Retina (tissue), 1 donor: ENCODE data around the gene RASA2.
"Not testable (repeated sequence)": the region's sequence is repeated elsewhere in the genome, so short reads cannot be mapped to it uniquely, and the experiment has no call there.

Experiments
- DNase-seq: peaks from one replicate; pipeline ENCODE4 v3.0.0-alpha.2; 2016

RASA2 gene

GRCh38 chr3:141498598-141499223 is 11.9 kb downstream of the RASA2 start:
- no peak for DNase-seq

GRCh38 chr3:141499284-141499683 is 12.5 kb downstream of the RASA2 start:
- DNase-seq, result no peak

- no peak for DNase-seq
Measured at GRCh38 chr3:141499965-141500364, 13.1 kb downstream of the RASA2 start.

- DNase-seq, result no peak
Measured at GRCh38 chr3:141500397-141500796, 13.6 kb downstream of the RASA2 start.

- no peak for DNase-seq
Measured at GRCh38 chr3:141505166-141505565, 18.3 kb downstream of the RASA2 start.

- DNase-seq, result no peak
Measured at GRCh38 chr3:141506071-141506470, 19.2 kb downstream of the RASA2 start.

GRCh38 chr3:141507392-141508066 is 20.7 kb downstream of the RASA2 start:
- DNase-seq, result no peak

GRCh38 chr3:141508067-141508436 is 21.2 kb downstream of the RASA2 start:
- no peak for DNase-seq

GRCh38 chr3:141511361-141511760 is 24.5 kb downstream of the RASA2 start:
- DNase-seq, result no peak

- no peak for DNase-seq
Measured at GRCh38 chr3:141514382-141514781, 27.6 kb downstream of the RASA2 start.

GRCh38 chr3:141519587-141519986 is 32.8 kb downstream of the RASA2 start:
- DNase-seq, result no peak

GRCh38 chr3:141521781-141522180 is 35.0 kb downstream of the RASA2 start:
- no peak for DNase-seq

GRCh38 chr3:141523615-141524375 is 37.0 kb downstream of the RASA2 start:
- DNase-seq, result no peak

- no peak for DNase-seq
Measured at GRCh38 chr3:141524988-141525387, 38.2 kb downstream of the RASA2 start.

GRCh38 chr3:141525814-141526213 is 39.0 kb downstream of the RASA2 start:
- no peak for DNase-seq

- DNase-seq, result no peak
Measured at GRCh38 chr3:141526709-141527108, 39.9 kb downstream of the RASA2 start.

- DNase-seq, result no peak
Measured at GRCh38 chr3:141528800-141529199, 42.0 kb downstream of the RASA2 start.

GRCh38 chr3:141529256-141529655 is 42.4 kb downstream of the RASA2 start:
- no peak for DNase-seq

- DNase-seq, result no peak
Measured at GRCh38 chr3:141529717-141530414, 43.0 kb downstream of the RASA2 start.

- no peak for DNase-seq
Measured at GRCh38 chr3:141530415-141530768, 43.6 kb downstream of the RASA2 start.

- DNase-seq, result no peak
Measured at GRCh38 chr3:141532609-141533008, 45.8 kb downstream of the RASA2 start.

GRCh38 chr3:141536017-141536416 is 49.2 kb downstream of the RASA2 start:
- not testable (repeated sequence) for DNase-seq

GRCh38 chr3:141537856-141538255 is 51.0 kb downstream of the RASA2 start:
- DNase-seq, result no peak
